Measurements from ENCODE around the gene MCTP2.
"Not testable (repeated sequence)": the region's sequence is repeated elsewhere in the genome, so short reads cannot be mapped to it uniquely, and the experiment has no call there.

MCTP2 gene

GRCh38 chr15:94255540-94255939, 24.2 kb downstream of the MCTP2 start:
- no peak for DNase-seq (ENCODE audit: low spot score)
- TF ChIP-seq, protein P1, sequence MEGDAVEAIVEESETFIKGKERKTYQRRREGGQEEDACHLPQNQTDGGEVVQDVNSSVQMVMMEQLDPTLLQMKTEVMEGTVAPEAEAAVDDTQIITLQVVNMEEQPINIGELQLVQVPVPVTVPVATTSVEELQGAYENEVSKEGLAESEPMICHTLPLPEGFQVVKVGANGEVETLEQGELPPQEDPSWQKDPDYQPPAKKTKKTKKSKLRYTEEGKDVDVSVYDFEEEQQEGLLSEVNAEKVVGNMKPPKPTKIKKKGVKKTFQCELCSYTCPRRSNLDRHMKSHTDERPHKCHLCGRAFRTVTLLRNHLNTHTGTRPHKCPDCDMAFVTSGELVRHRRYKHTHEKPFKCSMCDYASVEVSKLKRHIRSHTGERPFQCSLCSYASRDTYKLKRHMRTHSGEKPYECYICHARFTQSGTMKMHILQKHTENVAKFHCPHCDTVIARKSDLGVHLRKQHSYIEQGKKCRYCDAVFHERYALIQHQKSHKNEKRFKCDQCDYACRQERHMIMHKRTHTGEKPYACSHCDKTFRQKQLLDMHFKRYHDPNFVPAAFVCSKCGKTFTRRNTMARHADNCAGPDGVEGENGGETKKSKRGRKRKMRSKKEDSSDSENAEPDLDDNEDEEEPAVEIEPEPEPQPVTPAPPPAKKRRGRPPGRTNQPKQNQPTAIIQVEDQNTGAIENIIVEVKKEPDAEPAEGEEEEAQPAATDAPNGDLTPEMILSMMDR (IDR thresholded peaks at IDR 0.05; ENCODE audit: extremely low read depth, missing control alignments): no peak

DNA sequence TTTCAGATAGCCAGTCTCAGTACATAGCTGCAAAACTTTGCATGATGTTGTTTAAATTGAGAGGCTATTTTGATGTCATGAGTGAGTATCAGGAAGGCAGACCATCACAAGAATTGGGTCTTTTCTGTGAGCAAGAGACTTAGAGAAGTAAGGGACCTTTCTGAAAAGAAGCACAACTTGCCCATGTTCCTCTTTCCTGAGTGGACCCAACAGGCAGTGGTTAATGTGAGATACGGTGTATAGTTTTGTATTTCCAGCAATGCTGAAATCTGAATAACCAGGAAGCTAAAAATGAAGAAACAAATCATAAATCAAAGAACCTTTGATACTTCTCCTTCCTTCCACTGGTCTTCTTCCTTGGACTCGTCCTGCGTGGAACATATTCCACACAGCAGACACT, 25.1 kb downstream of the MCTP2 start:
- TF ChIP-seq, protein P1 (IDR thresholded peaks at IDR 0.05; ENCODE audit: extremely low read depth, missing control alignments): no peak
- no peak for DNase-seq (ENCODE audit: low spot score)

GRCh38 chr15:94257776-94258175, 26.4 kb downstream of the MCTP2 start:
- not testable (repeated sequence) for DNase-seq (ENCODE audit: low spot score)

- TF ChIP-seq, protein P1 (IDR thresholded peaks at IDR 0.05; ENCODE audit: extremely low read depth, missing control alignments): no peak
- DNase-seq (ENCODE audit: low spot score): no peak
Observed at GRCh38 chr15:94258246-94258645, 26.9 kb downstream of the MCTP2 start.

GRCh38 chr15:94259121-94259751, 27.9 kb downstream of the MCTP2 start:
- TF ChIP-seq, protein P1 (IDR thresholded peaks at IDR 0.05; ENCODE audit: extremely low read depth, missing control alignments): no peak
- no peak for DNase-seq (ENCODE audit: low spot score)

GRCh38 chr15:94259863-94260262, 28.5 kb downstream of the MCTP2 start:
- no peak for DNase-seq (ENCODE audit: low spot score)
- TF ChIP-seq, protein P1 (IDR thresholded peaks at IDR 0.05; ENCODE audit: extremely low read depth, missing control alignments): no peak

GRCh38 chr15:94262201-94262600, 30.8 kb downstream of the MCTP2 start:
- TF ChIP-seq, protein P1 (IDR thresholded peaks at IDR 0.05; ENCODE audit: extremely low read depth, missing control alignments): no peak

More at GRCh38 chr15:94262201-94262600, 30.8 kb downstream of the MCTP2 start:
- DNase-seq (ENCODE audit: low spot score): no peak
